ENCODE results near the gene PTCH1. TPM values are rescaled to one million over a fixed set of nuclear protein-coding genes. Genes with fewer than 3 reads are reported as not detected.

The PTCH1 gene
- polyA plus RNA-seq, 3 donors from 2014 or later, result 3.7 to 30.6 (median 16.1) TPM

- H3K27ac Mint-ChIP-seq, result peak overlapping the region in 1 of 6 donors; percentile 69
- peak overlapping the region in 1 of 5 donors; percentile 1 for H3K4me3 Mint-ChIP-seq
- DNase-seq, result no peak
- H3K4me1 Mint-ChIP-seq, result peaks cover 84 to 88% of the 10 kb centered on the region in 2 donors
- H3K9me3 Mint-ChIP-seq, result no peaks in the 10 kb centered on the region
- peaks cover 1 to 4% (median 2%) of the 10 kb centered on the region in 3 donors for H3K36me3 Mint-ChIP-seq
- peaks cover 0 to 5% (median under 1%) of the 10 kb centered on the region in 3 donors for H3K27me3 Mint-ChIP-seq (ENCODE audit: low read depth in 3 of 3)
Measured at GRCh38 chr9:95488954-95489353, 27.8 kb downstream of the PTCH1 start.

GRCh38 chr9:95486318-95486717 is 30.5 kb downstream of the PTCH1 start:
- Mint-ChIP-seq H3K36me3 (peaks cover 8 to 15% (median 11%) of the 10 kb centered on the region in 3 donors), H3K27me3 (ENCODE audit: low read depth in 3 of 3) (peaks cover 0 to 7% (median 2%) of the 10 kb centered on the region in 3 donors), H3K4me3 (no peak overlapping the region), H3K27ac (no peak overlapping the region), H3K9me3 (no peaks in the 10 kb centered on the region), H3K4me1 (peaks cover 71 to 83% of the 10 kb centered on the region in 2 donors)
- no peak for DNase-seq

GRCh38 chr9:95484225-95484624 is 32.5 kb downstream of the PTCH1 start:
- H3K9me3 Mint-ChIP-seq, result no peaks in the 10 kb centered on the region
- peaks cover 24 to 32% (median 29%) of the 10 kb centered on the region in 3 donors for H3K36me3 Mint-ChIP-seq
- peaks cover 62 to 81% of the 10 kb centered on the region in 2 donors for H3K4me1 Mint-ChIP-seq
- H3K27me3 Mint-ChIP-seq (ENCODE audit: low read depth in 3 of 3), result peaks cover 0 to 6% (median 2%) of the 10 kb centered on the region in 3 donors
- H3K27ac Mint-ChIP-seq, result peak overlapping the region in 2 of 6 donors; percentile 22 to 48
- no peak overlapping the region for H3K4me3 Mint-ChIP-seq
- no peak for DNase-seq

DNA sequence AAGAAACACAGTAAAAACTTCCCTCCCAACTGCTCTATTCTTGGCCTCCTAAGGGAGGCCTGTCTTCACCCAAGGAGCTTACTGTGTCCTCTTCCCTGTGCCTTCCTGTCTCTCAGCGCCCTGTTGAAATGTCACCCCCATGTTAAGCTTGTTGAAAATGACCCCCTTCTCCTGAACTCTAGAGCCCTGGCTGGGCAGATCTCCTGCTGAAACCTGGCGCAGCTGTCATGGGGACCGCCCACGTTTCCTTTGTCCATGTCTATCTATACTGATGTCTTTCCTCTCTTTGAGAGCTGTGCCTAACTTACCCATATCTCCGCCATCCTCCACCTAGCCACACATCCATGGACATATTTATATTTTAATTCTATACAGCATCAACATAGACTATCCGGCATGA is 33.3 kb downstream of the PTCH1 start:
- Mint-ChIP-seq H3K9me3 (no peaks in the 10 kb centered on the region), H3K36me3 (peaks cover 31 to 37% (median 35%) of the 10 kb centered on the region in 3 donors), H3K4me1 (peaks cover 54 to 75% of the 10 kb centered on the region in 2 donors), H3K27ac (peak overlapping the region in 2 of 6 donors; percentile 4 to 32), H3K4me3 (no peak overlapping the region), H3K27me3 (ENCODE audit: low read depth in 3 of 3) (peaks cover 0 to 6% (median 2%) of the 10 kb centered on the region in 3 donors)
- DNase-seq, result no peak

DNA sequence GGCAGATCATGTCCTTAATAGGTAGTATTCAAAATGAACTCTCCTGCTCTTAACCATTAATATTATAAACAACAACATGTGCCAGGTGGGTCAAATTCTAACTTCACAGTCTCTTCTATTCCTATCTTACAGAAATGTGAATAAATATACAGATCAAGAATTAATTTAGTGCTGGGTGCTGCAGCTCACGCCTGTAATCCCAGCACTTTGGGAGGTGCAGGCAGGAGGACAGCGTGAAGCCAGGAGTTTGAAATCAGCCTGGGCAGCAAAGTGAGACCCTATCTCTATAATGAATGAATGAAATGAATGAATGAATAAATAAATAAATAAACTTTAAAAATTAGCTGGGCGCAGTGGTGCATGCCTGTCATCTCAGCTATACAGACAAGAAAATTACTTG is 34.1 kb downstream of the PTCH1 start:
- Mint-ChIP-seq H3K9me3 (no peaks in the 10 kb centered on the region), H3K27ac (no peak overlapping the region), H3K27me3 (ENCODE audit: low read depth in 3 of 3) (peaks cover 0 to 6% (median 2%) of the 10 kb centered on the region in 3 donors), H3K4me1 (peaks cover 50 to 67% of the 10 kb centered on the region in 2 donors), H3K36me3 (peaks cover 39 to 43% (median 40%) of the 10 kb centered on the region in 3 donors), H3K4me3 (no peak overlapping the region)
- DNase-seq, result no peak

- Mint-ChIP-seq H3K27me3 (ENCODE audit: low read depth in 3 of 3) (peaks cover 0 to 6% (median 2%) of the 10 kb centered on the region in 3 donors), H3K27ac (peak overlapping the region in 1 of 6 donors; percentile 30), H3K4me3 (peak overlapping the region in 2 of 5 donors; percentile 2 to 51), H3K4me1 (peaks cover 34 to 51% of the 10 kb centered on the region in 2 donors), H3K36me3 (peaks cover 44 to 50% (median 47%) of the 10 kb centered on the region in 3 donors), H3K9me3 (no peaks in the 10 kb centered on the region)
- DNase-seq, result peak in 2 of 3 donors; percentile 27 to 28
Measured at GRCh38 chr9:95481000-95481399, 35.8 kb downstream of the PTCH1 start.

DNA sequence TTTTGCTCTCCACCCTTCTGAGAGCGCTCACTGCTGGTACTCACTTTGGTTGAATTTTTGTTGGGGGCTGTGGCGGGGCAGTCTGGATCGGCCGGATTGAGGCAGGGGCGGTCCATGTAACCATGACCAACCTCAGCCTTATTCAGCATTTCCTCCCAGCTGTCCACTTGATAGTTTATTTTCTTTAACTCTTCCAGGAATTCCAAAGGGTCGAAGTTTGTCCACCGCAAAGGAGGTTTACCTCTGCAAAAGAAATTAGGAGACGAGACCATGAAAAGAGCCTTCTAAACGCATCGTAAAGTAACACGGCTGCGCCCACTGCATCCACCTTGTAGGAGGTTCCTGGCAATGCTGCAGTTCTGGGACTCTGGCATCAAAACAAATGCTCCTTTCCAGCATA is 36.4 kb downstream of the PTCH1 start:
- Mint-ChIP-seq H3K9me3 (no peaks in the 10 kb centered on the region), H3K36me3 (peaks cover 45 to 54% (median 53%) of the 10 kb centered on the region in 3 donors), H3K27me3 (ENCODE audit: low read depth in 3 of 3) (peaks cover 0 to 6% (median 2%) of the 10 kb centered on the region in 3 donors), H3K27ac (no peak overlapping the region), H3K4me1 (peaks cover 29 to 45% of the 10 kb centered on the region in 2 donors), H3K4me3 (no peak overlapping the region)
- DNase-seq, result no peak

GRCh38 chr9:95479330-95479729 is 37.4 kb downstream of the PTCH1 start:
- H3K27me3 Mint-ChIP-seq (ENCODE audit: low read depth in 3 of 3), result peaks cover 2 to 6% (median 2%) of the 10 kb centered on the region in 3 donors
- no peak overlapping the region for H3K27ac Mint-ChIP-seq
- DNase-seq, result no peak

DNA sequence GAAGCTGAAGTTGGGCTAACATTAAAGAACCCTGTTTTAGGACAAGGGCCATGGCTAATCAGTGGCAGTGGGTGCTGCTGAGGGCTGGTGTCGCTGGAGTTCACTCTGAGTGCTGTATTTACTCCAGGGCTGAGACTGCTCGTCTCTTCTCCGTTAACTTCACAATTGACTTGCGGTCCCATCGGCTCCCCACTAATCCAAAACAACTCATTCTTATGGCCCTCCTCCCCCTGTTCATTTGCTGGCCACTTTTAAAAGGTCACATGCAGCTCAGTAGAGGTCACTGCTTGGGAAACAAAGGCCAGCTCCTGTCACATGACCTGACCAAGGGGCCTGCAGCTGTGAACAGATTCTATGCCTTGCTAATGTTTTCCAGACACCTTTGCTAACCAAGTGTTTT is 38.4 kb downstream of the PTCH1 start:
- Mint-ChIP-seq H3K4me1 (peaks cover 17 to 26% of the 10 kb centered on the region in 2 donors), H3K9me3 (no peaks in the 10 kb centered on the region), H3K4me3 (no peak overlapping the region), H3K27ac (no peak overlapping the region), H3K27me3 (ENCODE audit: low read depth in 3 of 3) (peaks cover 2 to 6% (median 2%) of the 10 kb centered on the region in 3 donors), H3K36me3 (peaks cover 51 to 61% (median 59%) of the 10 kb centered on the region in 3 donors)
- DNase-seq, result no peak

More at GRCh38 chr9:95479330-95479729, 37.4 kb downstream of the PTCH1 start:
- Mint-ChIP-seq H3K9me3 (no peaks in the 10 kb centered on the region), H3K36me3 (peaks cover 51 to 64% (median 62%) of the 10 kb centered on the region in 3 donors), H3K4me3 (no peak overlapping the region), H3K4me1 (peaks cover 23 to 36% of the 10 kb centered on the region in 2 donors)

DNA sequence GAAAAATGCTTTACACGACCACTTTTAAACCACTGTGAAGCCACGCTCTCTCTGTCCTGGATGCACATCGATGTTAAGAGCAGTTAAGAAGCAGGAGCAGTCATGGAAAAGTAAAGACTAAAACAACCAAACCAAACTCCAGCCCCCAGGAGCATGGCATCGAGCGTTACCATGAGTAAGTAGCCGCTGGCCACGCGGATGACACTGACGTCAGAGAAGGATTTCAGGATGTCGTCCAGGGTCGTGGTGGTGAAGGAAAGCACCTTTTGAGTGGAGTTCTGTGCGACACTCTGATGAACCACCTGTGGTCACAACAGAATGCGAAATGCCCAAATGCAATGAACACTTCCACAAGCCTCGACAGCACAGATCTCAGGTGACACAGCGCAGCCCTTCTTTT is 38.9 kb downstream of the PTCH1 start:
- H3K36me3 Mint-ChIP-seq, result peaks cover 52 to 63% (median 63%) of the 10 kb centered on the region in 3 donors
- peaks cover 14 to 24% of the 10 kb centered on the region in 2 donors for H3K4me1 Mint-ChIP-seq
- peak overlapping the region in 1 of 6 donors; percentile 77 for H3K27ac Mint-ChIP-seq
- H3K27me3 Mint-ChIP-seq (ENCODE audit: low read depth in 3 of 3), result peaks cover under 1 to 5% (median 2%) of the 10 kb centered on the region in 3 donors
- no peak for DNase-seq
- H3K4me3 Mint-ChIP-seq, result no peak overlapping the region
- no peaks in the 10 kb centered on the region for H3K9me3 Mint-ChIP-seq

- peaks cover 54 to 67% (median 66%) of the 10 kb centered on the region in 3 donors for H3K36me3 Mint-ChIP-seq
- no peaks in the 10 kb centered on the region for H3K9me3 Mint-ChIP-seq
- H3K4me3 Mint-ChIP-seq, result no peak overlapping the region
- peaks cover 13 to 22% of the 10 kb centered on the region in 2 donors for H3K4me1 Mint-ChIP-seq
- H3K27ac Mint-ChIP-seq, result peak overlapping the region in 1 of 6 donors; percentile 77
- H3K27me3 Mint-ChIP-seq (ENCODE audit: low read depth in 3 of 3), result peaks cover 0 to 4% (median 2%) of the 10 kb centered on the region in 3 donors
- no peak for DNase-seq
Measured at GRCh38 chr9:95477441-95477840, 39.3 kb downstream of the PTCH1 start.

DNA sequence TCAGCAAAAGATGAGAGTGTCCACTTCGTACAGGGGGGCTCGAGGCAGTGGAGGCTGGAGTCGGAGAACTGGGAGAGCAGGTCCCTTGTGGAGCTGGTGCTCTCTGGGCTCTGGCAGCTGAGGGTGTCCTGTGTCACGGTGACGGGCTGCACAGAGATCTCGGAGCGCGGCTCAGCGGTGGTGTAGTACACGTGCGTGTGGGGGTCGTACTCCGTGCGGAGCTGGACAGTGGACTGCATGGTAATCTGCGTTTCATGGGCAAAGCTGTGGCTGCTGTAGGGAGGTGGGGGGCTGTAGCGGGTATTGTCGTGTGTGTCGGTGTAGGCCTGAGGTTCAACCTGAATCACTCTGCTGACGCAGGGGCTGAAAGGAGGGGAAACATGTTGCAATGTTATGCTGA is 48.0 kb downstream of the PTCH1 start:
- no peak overlapping the region for H3K4me3 Mint-ChIP-seq
- H3K27me3 Mint-ChIP-seq (ENCODE audit: low read depth in 3 of 3), result peaks cover 2 to 9% (median 5%) of the 10 kb centered on the region in 3 donors
- DNase-seq, result no peak
- peak overlapping the region in 1 of 6 donors; percentile 50 for H3K27ac Mint-ChIP-seq
- peaks cover 9 to 15% of the 10 kb centered on the region in 2 donors for H3K4me1 Mint-ChIP-seq
- peaks cover 50 to 67% (median 56%) of the 10 kb centered on the region in 3 donors for H3K36me3 Mint-ChIP-seq
- H3K9me3 Mint-ChIP-seq, result peaks cover 0 to 3% (median 0%) of the 10 kb centered on the region in 6 donors

GRCh38 chr9:95465115-95465514 is 51.7 kb downstream of the PTCH1 start:
- no peak for DNase-seq
- Mint-ChIP-seq H3K4me3 (no peak overlapping the region), H3K4me1 (peaks cover 42 to 48% of the 10 kb centered on the region in 2 donors), H3K27me3 (ENCODE audit: low read depth in 3 of 3) (peaks cover 6 to 14% (median 11%) of the 10 kb centered on the region in 3 donors), H3K27ac (no peak overlapping the region), H3K36me3 (peaks cover 37 to 58% (median 53%) of the 10 kb centered on the region in 3 donors), H3K9me3 (peaks cover 0 to 3% (median 0%) of the 10 kb centered on the region in 6 donors)

All from immature natural killer cell (primary cell).